ENCODE measurements around the gene TULP4. TPM values are rescaled to one million over a fixed set of nuclear protein-coding genes. Genes with fewer than 3 reads are reported as not detected.
"Not testable (repeated sequence)": the region's sequence is repeated elsewhere in the genome, so short reads cannot be mapped to it uniquely, and the experiment has no call there.

The TULP4 gene
- total RNA-seq, 1 donor from 2014 or later: 252 TPM

DNA sequence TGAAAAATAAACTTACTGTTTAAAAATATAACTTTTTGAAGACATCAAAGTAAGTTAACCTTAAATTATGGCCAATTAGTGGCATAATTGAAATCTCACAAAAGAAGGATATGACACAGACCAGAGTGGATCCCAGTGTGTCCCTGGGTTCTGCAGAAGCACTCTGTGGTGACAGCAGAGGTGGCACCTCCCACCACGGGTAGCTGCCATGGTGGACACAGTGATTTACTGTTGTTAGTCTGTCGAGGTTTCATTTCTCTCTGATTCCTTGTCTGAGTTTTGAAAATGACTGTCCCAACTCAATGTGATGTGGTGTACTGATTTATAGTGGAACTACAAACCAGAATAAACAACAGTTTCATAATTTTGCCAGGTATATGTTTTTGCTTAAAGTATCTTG, 76.5 kb downstream of the TULP4 start:
- DNase-seq (ENCODE audit: low spot score): no peak
- Histone ChIP-seq H3F3A (ENCODE audit: low read depth) (no peaks in the 10 kb centered on the region), H3K4me2 (no peak overlapping the region), H2AFZ (replicated peaks) (no peak overlapping the region), H3K79me2 (ENCODE audit: low read depth) (peaks cover 16% of the 10 kb centered on the region), H3K4me3 (no peak overlapping the region), H4K20me1 (ENCODE audit: low read depth) (no peaks in the 10 kb centered on the region), H3K27ac (no peak overlapping the region), H3K9ac (no peak overlapping the region), H3K9me3 (ENCODE audit: low read depth) (peaks cover 7% of the 10 kb centered on the region), H3K36me3 (no peaks in the 10 kb centered on the region), H3K4me1 (no peaks in the 10 kb centered on the region), H3K27me3 (no peaks in the 10 kb centered on the region)
- TF ChIP-seq, protein P1, sequence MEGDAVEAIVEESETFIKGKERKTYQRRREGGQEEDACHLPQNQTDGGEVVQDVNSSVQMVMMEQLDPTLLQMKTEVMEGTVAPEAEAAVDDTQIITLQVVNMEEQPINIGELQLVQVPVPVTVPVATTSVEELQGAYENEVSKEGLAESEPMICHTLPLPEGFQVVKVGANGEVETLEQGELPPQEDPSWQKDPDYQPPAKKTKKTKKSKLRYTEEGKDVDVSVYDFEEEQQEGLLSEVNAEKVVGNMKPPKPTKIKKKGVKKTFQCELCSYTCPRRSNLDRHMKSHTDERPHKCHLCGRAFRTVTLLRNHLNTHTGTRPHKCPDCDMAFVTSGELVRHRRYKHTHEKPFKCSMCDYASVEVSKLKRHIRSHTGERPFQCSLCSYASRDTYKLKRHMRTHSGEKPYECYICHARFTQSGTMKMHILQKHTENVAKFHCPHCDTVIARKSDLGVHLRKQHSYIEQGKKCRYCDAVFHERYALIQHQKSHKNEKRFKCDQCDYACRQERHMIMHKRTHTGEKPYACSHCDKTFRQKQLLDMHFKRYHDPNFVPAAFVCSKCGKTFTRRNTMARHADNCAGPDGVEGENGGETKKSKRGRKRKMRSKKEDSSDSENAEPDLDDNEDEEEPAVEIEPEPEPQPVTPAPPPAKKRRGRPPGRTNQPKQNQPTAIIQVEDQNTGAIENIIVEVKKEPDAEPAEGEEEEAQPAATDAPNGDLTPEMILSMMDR (IDR thresholded peaks at IDR 0.05): no peak
- TF ChIP-seq EZH2 (IDR thresholded peaks at IDR 0.05) (no peak), EZH2phosphoT487 (IDR thresholded peaks at IDR 0.05) (no peak)
- H3K4me3 Mint-ChIP-seq: no peak overlapping the region
- H3K36me3 Mint-ChIP-seq: peaks cover 19% of the 10 kb centered on the region
- H3K4me1 Mint-ChIP-seq: no peaks in the 10 kb centered on the region
- peaks cover 28% of the 10 kb centered on the region for H3K9me3 Mint-ChIP-seq
- H3K27me3 Mint-ChIP-seq (ENCODE audit: insufficient read depth, low read depth): no peaks in the 10 kb centered on the region
- no peak overlapping the region for H3K27ac Mint-ChIP-seq

DNA sequence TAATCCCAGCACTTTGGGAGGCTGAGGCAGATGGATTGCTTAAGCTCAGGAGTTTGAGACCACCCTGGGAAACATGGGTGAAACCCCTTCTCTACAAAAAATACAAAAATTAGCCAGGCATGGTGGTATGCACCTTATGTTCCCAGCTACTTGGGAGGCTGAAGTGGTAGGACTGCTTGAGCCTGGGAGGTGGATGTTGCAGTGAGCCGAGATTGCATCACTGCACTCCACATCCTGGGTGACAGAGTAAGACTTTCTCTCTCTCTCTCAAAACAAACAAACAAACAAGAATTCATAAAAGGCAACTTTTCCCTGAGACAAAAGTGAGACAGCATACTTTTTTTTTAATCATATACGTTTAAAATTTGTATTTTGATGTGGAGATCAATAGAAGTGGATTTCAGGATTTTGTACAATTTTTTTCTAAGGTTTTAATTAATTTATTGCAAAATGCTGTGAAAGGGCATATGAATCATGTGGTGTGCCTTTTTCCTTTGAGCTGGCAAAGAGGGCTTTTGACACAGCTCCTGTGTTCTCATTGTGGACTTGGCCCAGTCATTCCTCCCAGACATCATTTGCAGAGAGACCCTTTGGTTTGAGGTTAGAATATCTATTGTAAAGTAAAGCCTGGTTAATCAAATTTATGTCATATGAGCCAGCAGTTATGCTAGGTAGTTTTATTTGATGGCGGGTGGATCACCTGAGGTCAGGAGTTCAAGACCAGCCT, 77.1 kb downstream of the TULP4 start:
- Histone ChIP-seq H3K79me2 (ENCODE audit: low read depth) (peaks cover 16% of the 10 kb centered on the region), H2AFZ (replicated peaks) (no peak overlapping the region)
- no peak overlapping the region for H3K27ac Mint-ChIP-seq

DNA sequence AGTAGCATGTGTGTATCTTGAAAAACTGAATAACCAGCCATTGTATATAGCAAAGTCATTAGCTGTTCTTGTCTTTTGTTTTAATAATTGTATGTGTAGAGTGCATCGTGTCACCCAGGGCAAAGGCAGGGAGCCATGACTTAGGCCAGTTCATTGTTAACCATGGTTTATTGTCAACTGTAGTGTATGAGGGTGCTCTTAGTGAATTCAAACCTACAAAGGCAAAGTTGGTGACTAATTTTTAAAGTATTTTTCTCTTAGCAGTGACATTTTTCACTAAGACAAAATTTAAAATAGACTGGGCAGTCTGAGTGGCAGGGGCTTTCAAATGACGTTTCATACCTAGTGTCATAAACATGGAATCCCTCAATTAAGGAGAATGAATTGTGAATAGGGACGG, 79.0 kb downstream of the TULP4 start:
- no peaks in the 10 kb centered on the region for H3K4me1 Mint-ChIP-seq

More for the DNA sequence above, 77.1 kb downstream of the TULP4 start:
- Histone ChIP-seq H3K4me2 (no peak overlapping the region), H3K4me1 (no peaks in the 10 kb centered on the region), H3K9ac (no peak overlapping the region), H3K4me3 (no peak overlapping the region), H3K36me3 (no peaks in the 10 kb centered on the region), H3K27me3 (no peaks in the 10 kb centered on the region), H4K20me1 (ENCODE audit: low read depth) (no peaks in the 10 kb centered on the region), H3K9me3 (ENCODE audit: low read depth) (peaks cover 11% of the 10 kb centered on the region), H3F3A (ENCODE audit: low read depth) (no peaks in the 10 kb centered on the region), H3K27ac (no peak overlapping the region)
- peaks cover 34% of the 10 kb centered on the region for H3K9me3 Mint-ChIP-seq
- H3K27me3 Mint-ChIP-seq (ENCODE audit: insufficient read depth, low read depth): no peaks in the 10 kb centered on the region
- H3K4me1 Mint-ChIP-seq: no peaks in the 10 kb centered on the region
- TF ChIP-seq, protein P1 (IDR thresholded peaks at IDR 0.05): no peak
- TF ChIP-seq EZH2phosphoT487 (IDR thresholded peaks at IDR 0.05) (no peak), EZH2 (IDR thresholded peaks at IDR 0.05) (no peak)
- H3K4me3 Mint-ChIP-seq: no peak overlapping the region
- peaks cover 25% of the 10 kb centered on the region for H3K36me3 Mint-ChIP-seq
- DNase-seq (ENCODE audit: low spot score): no peak

DNA sequence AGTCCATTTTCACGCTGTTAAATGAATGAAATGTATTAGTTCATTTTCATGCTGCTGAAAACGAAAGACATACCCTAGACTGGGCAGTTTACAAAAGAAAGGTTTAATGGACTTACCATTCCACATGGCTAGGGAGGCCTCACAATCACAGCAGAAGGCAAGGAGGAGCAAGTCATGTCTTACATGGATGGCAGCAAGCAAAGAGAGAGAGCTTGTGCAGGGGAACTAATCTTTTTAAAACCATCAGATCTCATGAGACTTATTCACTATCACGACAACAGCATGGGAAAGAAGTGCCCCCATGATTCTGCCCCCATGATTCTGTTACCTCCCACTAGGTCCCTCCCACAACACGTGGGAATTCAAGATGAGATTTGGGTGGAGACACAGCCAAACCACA, 79.7 kb downstream of the TULP4 start:
- not testable (repeated sequence) for H3K4me1 ChIP-seq; H3K9me3 ChIP-seq (ENCODE audit: low read depth); H3F3A ChIP-seq (ENCODE audit: low read depth); H3K27ac Mint-ChIP-seq; H3K9ac ChIP-seq; H3K27me3 ChIP-seq; H3K36me3 ChIP-seq; H4K20me1 ChIP-seq (ENCODE audit: low read depth); H3K27ac ChIP-seq; H3K4me1 Mint-ChIP-seq; DNase-seq (ENCODE audit: low spot score); H2AFZ ChIP-seq (replicated peaks); H3K4me2 ChIP-seq; H3K4me3 ChIP-seq; H3K4me3 Mint-ChIP-seq; H3K27me3 Mint-ChIP-seq (ENCODE audit: insufficient read depth, low read depth)
- Mint-ChIP-seq H3K36me3 (peaks cover 30% of the 10 kb centered on the region), H3K9me3 (peaks cover 39% of the 10 kb centered on the region)
- H3K79me2 ChIP-seq (ENCODE audit: low read depth): peaks cover 21% of the 10 kb centered on the region

More for the DNA sequence above, 79.0 kb downstream of the TULP4 start:
- no peak overlapping the region for H3K4me3 Mint-ChIP-seq
- peaks cover 39% of the 10 kb centered on the region for H3K9me3 Mint-ChIP-seq
- no peaks in the 10 kb centered on the region for H3F3A ChIP-seq (ENCODE audit: low read depth)
- H3K4me1 ChIP-seq: peaks cover 4% of the 10 kb centered on the region
- no peak overlapping the region for H3K27ac Mint-ChIP-seq
- H3K9ac ChIP-seq: no peak overlapping the region
- H3K27ac ChIP-seq: no peak overlapping the region
- no peak for TF ChIP-seq EZH2 (IDR thresholded peaks at IDR 0.05)
- no peak for TF ChIP-seq EZH2phosphoT487 (IDR thresholded peaks at IDR 0.05)
- TF ChIP-seq, protein P1 (IDR thresholded peaks at IDR 0.05): no peak
- H3K9me3 ChIP-seq (ENCODE audit: low read depth): peaks cover 6% of the 10 kb centered on the region
- H3K4me2 ChIP-seq: no peak overlapping the region
- H4K20me1 ChIP-seq (ENCODE audit: low read depth): no peaks in the 10 kb centered on the region
- no peaks in the 10 kb centered on the region for H3K27me3 ChIP-seq
- DNase-seq (ENCODE audit: low spot score): no peak
- H3K79me2 ChIP-seq (ENCODE audit: low read depth): peaks cover 14% of the 10 kb centered on the region
- H2AFZ ChIP-seq (replicated peaks): no peak overlapping the region
- peaks cover 30% of the 10 kb centered on the region for H3K36me3 Mint-ChIP-seq
- no peaks in the 10 kb centered on the region for H3K36me3 ChIP-seq
- no peaks in the 10 kb centered on the region for H3K27me3 Mint-ChIP-seq (ENCODE audit: insufficient read depth, low read depth)
- no peak overlapping the region for H3K4me3 ChIP-seq

Measured in neural progenitor cell (in vitro differentiated cells).